Gastroesophageal sphincter (tissue), 3 donors: Measurements from ENCODE around the gene PXK.

ENCODE experiments used
- EP300 ChIP-seq: sonication (generic); formaldehyde crosslinking; IDR thresholded peaks from one replicate; pipeline ENCODE4 v1.6.1; 2017; ENCODE audit warnings: antibody characterized with exemption, mild to moderate bottlenecking
- POLR2A ChIP-seq, 2 donors: fragments of 450-650 bp; IDR thresholded peaks; one replicate each; pipeline ENCODE4 v1.6.1; 2017; ENCODE audit warnings: antibody characterized with exemption in 2 of 2, mild to moderate bottlenecking in 2 of 2, moderate library complexity in 1 of 2
- POLR2AphosphoS5 ChIP-seq: sonication (generic); formaldehyde crosslinking; IDR thresholded peaks from one replicate; pipeline ENCODE4 v1.6.1; 2017; ENCODE audit warnings: antibody characterized with exemption
- TF ChIP-seq, protein P1 (sequence below), 4 experiments: fragments of 200-600 bp in 2 of 4; fragments of 450-650 bp in 2 of 4; sonication (generic) in 1 of 4; IDR thresholded peaks; one replicate each; pipeline ENCODE4 v1.5.1; 2017 to 2019; ENCODE audit warnings: antibody characterized with exemption in 4 of 4, mild to moderate bottlenecking in 2 of 4, moderate library complexity in 2 of 4

DNA sequence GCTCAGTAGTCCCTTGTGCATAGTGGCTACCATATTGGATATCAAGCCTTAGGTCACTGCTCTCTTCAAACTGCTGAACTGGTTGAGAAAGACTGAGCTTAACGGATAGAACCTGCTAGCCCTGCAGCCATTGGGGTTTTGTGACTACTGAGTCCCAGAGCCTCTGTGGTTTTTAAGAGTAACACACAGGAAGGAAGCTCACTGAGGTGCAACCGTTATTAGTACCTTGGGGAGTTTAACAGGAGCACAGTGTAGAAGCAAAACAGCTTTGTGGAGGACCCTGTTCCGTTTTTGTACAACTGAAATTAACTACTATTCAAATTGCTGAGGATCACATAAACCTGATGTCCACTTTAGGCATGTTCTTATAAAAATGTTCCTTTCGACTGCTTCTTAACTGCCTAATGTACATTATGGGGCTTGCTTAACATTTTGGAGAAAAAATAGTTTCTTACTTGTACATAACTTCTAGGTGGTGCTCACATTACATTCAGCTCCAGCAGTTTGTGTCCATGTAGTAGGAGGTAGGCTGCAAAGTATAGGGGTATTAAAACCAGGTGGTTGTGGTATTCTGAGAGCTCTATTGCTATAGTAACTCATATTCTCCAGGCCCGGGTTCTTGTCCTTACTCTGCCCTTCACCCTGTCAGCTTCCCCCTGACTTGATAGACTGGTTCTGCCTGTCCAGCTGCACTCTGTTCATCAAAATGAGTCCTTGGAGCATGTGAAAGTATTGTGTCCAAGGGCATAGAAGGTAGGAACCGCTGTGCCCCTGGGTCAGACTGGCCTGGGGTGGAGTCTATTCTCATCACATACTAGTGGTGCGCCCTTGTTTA, 17.3 kb downstream of the PXK start:
- TF ChIP-seq, protein P1, sequence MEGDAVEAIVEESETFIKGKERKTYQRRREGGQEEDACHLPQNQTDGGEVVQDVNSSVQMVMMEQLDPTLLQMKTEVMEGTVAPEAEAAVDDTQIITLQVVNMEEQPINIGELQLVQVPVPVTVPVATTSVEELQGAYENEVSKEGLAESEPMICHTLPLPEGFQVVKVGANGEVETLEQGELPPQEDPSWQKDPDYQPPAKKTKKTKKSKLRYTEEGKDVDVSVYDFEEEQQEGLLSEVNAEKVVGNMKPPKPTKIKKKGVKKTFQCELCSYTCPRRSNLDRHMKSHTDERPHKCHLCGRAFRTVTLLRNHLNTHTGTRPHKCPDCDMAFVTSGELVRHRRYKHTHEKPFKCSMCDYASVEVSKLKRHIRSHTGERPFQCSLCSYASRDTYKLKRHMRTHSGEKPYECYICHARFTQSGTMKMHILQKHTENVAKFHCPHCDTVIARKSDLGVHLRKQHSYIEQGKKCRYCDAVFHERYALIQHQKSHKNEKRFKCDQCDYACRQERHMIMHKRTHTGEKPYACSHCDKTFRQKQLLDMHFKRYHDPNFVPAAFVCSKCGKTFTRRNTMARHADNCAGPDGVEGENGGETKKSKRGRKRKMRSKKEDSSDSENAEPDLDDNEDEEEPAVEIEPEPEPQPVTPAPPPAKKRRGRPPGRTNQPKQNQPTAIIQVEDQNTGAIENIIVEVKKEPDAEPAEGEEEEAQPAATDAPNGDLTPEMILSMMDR (IDR thresholded peaks at IDR 0.05) = no peak
- TF ChIP-seq POLR2AphosphoS5 = no peak
- TF ChIP-seq EP300 = no peak
- no peak for TF ChIP-seq POLR2A (IDR thresholded peaks at IDR 0.05)
